ENCODE data around the gene LIPG. TPM values are rescaled to one million over a fixed set of nuclear protein-coding genes. Genes with fewer than 3 reads are reported as not detected.
"Not testable (repeated sequence)": the region's sequence is repeated elsewhere in the genome, so short reads cannot be mapped to it uniquely, and the experiment has no call there.

Gene LIPG
- polyA plus RNA-seq, 3 donors: 43.9 to 69.5 (median 52.1) TPM

GRCh38 chr18:49534846-49535601 is 26.8 kb upstream of the LIPG start:
- no peak for DNase-seq

GRCh38 chr18:49537232-49537896 is 24.5 kb upstream of the LIPG start:
- DNase-seq: no peak

- DNase-seq: no peak
Measured at GRCh38 chr18:49544362-49544761, 17.5 kb upstream of the LIPG start.

- no peak for DNase-seq
Measured at GRCh38 chr18:49546278-49546677, 15.6 kb upstream of the LIPG start.

GRCh38 chr18:49546719-49547273 is 15.1 kb upstream of the LIPG start:
- DNase-seq: no peak

- no peak for DNase-seq
Measured at GRCh38 chr18:49547701-49548100, 14.2 kb upstream of the LIPG start.

GRCh38 chr18:49548229-49548636 is 13.6 kb upstream of the LIPG start:
- DNase-seq: no peak

- no peak for DNase-seq
Measured at GRCh38 chr18:49550621-49551339, 11.1 kb upstream of the LIPG start.

- DNase-seq: no peak
Measured at GRCh38 chr18:49553003-49553402, 8.9 kb upstream of the LIPG start.

GRCh38 chr18:49555641-49556040 is 6.2 kb upstream of the LIPG start:
- DNase-seq: no peak

GRCh38 chr18:49558356-49558755 is 3.5 kb upstream of the LIPG start:
- no peak for DNase-seq

- DNase-seq: not testable (repeated sequence)
Measured at GRCh38 chr18:49559326-49559931, 2.4 kb upstream of the LIPG start.

- DNase-seq: no peak
Measured at GRCh38 chr18:49560277-49560623, 1.6 kb upstream of the LIPG start.

- peak; percentile 82 for DNase-seq
Measured at GRCh38 chr18:49560624-49561288, 1.1 kb upstream of the LIPG start.

GRCh38 chr18:49562481-49563129 is 748 bp downstream of the LIPG start:
- DNase-seq: no peak

- no peak for DNase-seq
Measured at GRCh38 chr18:49563130-49563540, 1.3 kb downstream of the LIPG start.

GRCh38 chr18:49563701-49564517 is 2.1 kb downstream of the LIPG start:
- DNase-seq: no peak

GRCh38 chr18:49564518-49564834 is 2.6 kb downstream of the LIPG start:
- DNase-seq: no peak

- DNase-seq: no peak
Measured at GRCh38 chr18:49565101-49565500, 3.2 kb downstream of the LIPG start.

- no peak for DNase-seq
Measured at GRCh38 chr18:49565612-49566011, 3.8 kb downstream of the LIPG start.
